HepG2 (cell line): ENCODE measurements around the gene CYP27A1. TPM values are rescaled to one million over a fixed set of nuclear protein-coding genes. Genes with fewer than 3 reads are reported as not detected.

Experiments used
- ATF6 ChIP-seq: sonication (generic); formaldehyde crosslinking; conservative IDR thresholded peaks from 2 replicates; pipeline ENCODE4 v1.4.0; 2020; ENCODE audit warnings: missing genetic modification reagents
- ATF7 ChIP-seq, 2 experiments: fragments of 450-650 bp in 1 of 2; sonication (generic) in 1 of 2; formaldehyde crosslinking in 1 of 2; IDR thresholded peaks; 2 replicates each; pipeline versions ENCODE4 v1.4.0 to v1.6.1; 2016 to 2020; ENCODE audit warnings: antibody characterized with exemption in 1 of 2, mild to moderate bottlenecking in 1 of 2, missing genetic modification reagents in 1 of 2
- BCL6 ChIP-seq: IDR thresholded peaks from 2 replicates; pipeline ENCODE4 v1.6.1; 2016; ENCODE audit warnings: missing genetic modification reagents, missing compliant biosample characterization
- BORCS8-MEF2B ChIP-seq: sonication (generic); formaldehyde crosslinking; IDR thresholded peaks from 2 replicates; pipeline ENCODE4 v1.8.0; 2022; ENCODE audit warnings: mild to moderate bottlenecking, missing genetic modification reagents
- CCAR2 ChIP-seq: fragments of 200-400 bp; formaldehyde crosslinking; optimal IDR thresholded peaks from 2 replicates; pipeline ENCODE3; 2018; ENCODE audit warnings: low read depth, mild to moderate bottlenecking, low read length, moderate library complexity
- IRX3 ChIP-seq: sonication (generic); formaldehyde crosslinking; IDR thresholded peaks from 2 replicates; pipeline ENCODE4 v1.8.1; 2023; ENCODE audit warnings: mild to moderate bottlenecking, low read depth, missing genetic modification reagents, borderline replicate concordance
- MTF2 ChIP-seq: sonication (generic); formaldehyde crosslinking; IDR thresholded peaks from 2 replicates; pipeline ENCODE4 v1.5.0; 2020; ENCODE audit warnings: missing genetic modification reagents, borderline replicate concordance
- MYC ChIP-seq: sonication (generic); formaldehyde crosslinking; IDR thresholded peaks from 2 replicates; pipeline ENCODE4 v1.9.0; 2021; ENCODE audit warnings: missing genetic modification reagents, borderline replicate concordance
- NCOA1 ChIP-seq: sonication (generic); formaldehyde crosslinking; IDR thresholded peaks from 2 replicates; pipeline ENCODE4 v1.9.0; 2021; ENCODE audit warnings: missing genetic modification reagents
- NR2F6 ChIP-seq, 2 experiments: IDR thresholded peaks; 2 replicates each; pipeline ENCODE4 v1.6.1; 2016; ENCODE audit warnings: antibody characterized with exemption in 1 of 2, mild to moderate bottlenecking in 1 of 2
- PHB2 ChIP-seq: fragments of 450-650 bp; IDR thresholded peaks from 2 replicates; pipeline ENCODE4 v1.6.1; 2018; ENCODE audit not compliant: partially characterized antibody
- ZNF264 ChIP-seq: sonication (generic); formaldehyde crosslinking; IDR thresholded peaks from 2 replicates; pipeline ENCODE4 v1.4.0; 2020; ENCODE audit warnings: missing genetic modification reagents
- ZNF557 ChIP-seq: sonication (generic); formaldehyde crosslinking; IDR thresholded peaks from 2 replicates; pipeline ENCODE4 v1.4.0; 2020; ENCODE audit warnings: missing genetic modification reagents
- ZNF770 ChIP-seq: sonication (generic); formaldehyde crosslinking; IDR thresholded peaks from 2 replicates; pipeline ENCODE4 v1.5.0; 2020; ENCODE audit warnings: mild to moderate bottlenecking, missing genetic modification reagents
- ZNF816 ChIP-seq: sonication (generic); formaldehyde crosslinking; IDR thresholded peaks from 2 replicates; pipeline ENCODE4 v1.8.0; 2022; ENCODE audit warnings: missing genetic modification reagents, mild to moderate bottlenecking, borderline replicate concordance
- ZNF850 ChIP-seq: sonication (generic); formaldehyde crosslinking; conservative IDR thresholded peaks from 2 replicates; pipeline ENCODE4 v1.9.0; 2021; ENCODE audit warnings: mild to moderate bottlenecking, missing genetic modification reagents
- ZNF883 ChIP-seq: sonication (generic); formaldehyde crosslinking; IDR thresholded peaks from 2 replicates; pipeline ENCODE4 v1.5.1; 2020; ENCODE audit warnings: mild to moderate bottlenecking, missing genetic modification reagents; ENCODE audit errors: not compliant biosample characterization
- polyA plus RNA-seq, 8 experiments: library from polyadenylated mRNA; depleted of rRNA in 3 of 8; stranded (reverse) in 7 of 8; unstranded in 1 of 8; fragments of >200 nt; fragmentation: Illumina TruSeq in 4 of 8; extraction: Trizol in 4 of 8; gene quantifications; 2 replicates each; pipeline versions ENCODE4 v1.2.1 to v1.2.3, GENCODE V29; 2011 to 2016; ENCODE audit warnings: low read depth in 4 of 8, missing spikeins in 1 of 8, mixed read lengths in 1 of 8; ENCODE audit not compliant: insufficient read depth in 1 of 8
- total RNA-seq, 5 experiments: library from RNA; depleted of rRNA; stranded (reverse); fragments of >200 nt; fragmentation: Illumina TruSeq; extraction: Trizol; gene quantifications; 2 replicates each; pipeline ENCODE4 v1.2.3, GENCODE V29; 2016; ENCODE audit warnings: low read depth in 1 of 5
- TF ChIP-seq, protein P1 (sequence below): sonication (generic); formaldehyde crosslinking; IDR thresholded peaks from 2 replicates; pipeline ENCODE4 v1.4.0; 2020; ENCODE audit warnings: mild to moderate bottlenecking, missing genetic modification reagents, borderline replicate concordance
- TF ChIP-seq, protein P2 (sequence below): IDR thresholded peaks from 2 replicates; pipeline ENCODE4 v1.6.1; 2016; ENCODE audit warnings: missing genetic modification reagents, missing compliant biosample characterization
- TF ChIP-seq, protein P3 (sequence below): IDR thresholded peaks from 2 replicates; pipeline ENCODE4 v1.6.1; 2016; ENCODE audit warnings: low read depth

Gene CYP27A1
- total and polyA plus RNA-seq, 2 of the 13 experiments (the other 11 are each of a cell fraction or from before 2014, with no cell fraction given) = 157 to 266 TPM

- TF ChIP-seq ATF6 (CRISPR knock-in tag) = no peak
- peak; percentile 98 for TF ChIP-seq NR2F6 (IDR thresholded peaks at IDR 0.05)
- TF ChIP-seq NR2F6 (CRISPR knock-in tag; IDR thresholded peaks at IDR 0.05) = peak; percentile 98
- no peak for TF ChIP-seq ZNF883 (CRISPR knock-in tag)
- TF ChIP-seq, protein P1, sequence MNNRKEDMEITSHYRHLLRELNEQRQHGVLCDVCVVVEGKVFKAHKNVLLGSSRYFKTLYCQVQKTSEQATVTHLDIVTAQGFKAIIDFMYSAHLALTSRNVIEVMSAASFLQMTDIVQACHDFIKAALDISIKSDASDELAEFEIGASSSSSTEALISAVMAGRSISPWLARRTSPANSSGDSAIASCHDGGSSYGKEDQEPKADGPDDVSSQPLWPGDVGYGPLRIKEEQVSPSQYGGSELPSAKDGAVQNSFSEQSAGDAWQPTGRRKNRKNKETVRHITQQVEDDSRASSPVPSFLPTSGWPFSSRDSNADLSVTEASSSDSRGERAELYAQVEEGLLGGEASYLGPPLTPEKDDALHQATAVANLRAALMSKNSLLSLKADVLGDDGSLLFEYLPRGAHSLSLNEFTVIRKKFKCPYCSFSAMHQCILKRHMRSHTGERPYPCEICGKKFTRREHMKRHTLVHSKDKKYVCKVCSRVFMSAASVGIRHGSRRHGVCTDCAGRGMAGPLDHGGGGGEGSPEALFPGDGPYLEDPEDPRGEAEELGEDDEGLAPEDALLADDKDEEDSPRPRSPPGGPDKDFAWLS (CRISPR knock-in tag) = 0 out of 2 replicates have a peak, but pooled peaks have one; percentile 67
- TF ChIP-seq NCOA1 (CRISPR knock-in tag) = peak; percentile 99
- TF ChIP-seq ATF7 (IDR thresholded peaks at IDR 0.05) = peak; percentile 38
- peak; percentile 85; the same call in 1 of the 2 replicates for TF ChIP-seq ATF7 (CRISPR knock-in tag; IDR thresholded peaks at IDR 0.05)
- no peak for TF ChIP-seq MTF2 (CRISPR knock-in tag)
- TF ChIP-seq ZNF264 (CRISPR knock-in tag) = peak; percentile 98
- 0 out of 2 replicates have a peak, but pooled peaks have one; percentile 23 for TF ChIP-seq IRX3 (CRISPR knock-in tag)
- peak; percentile 62 for TF ChIP-seq ZNF770
- peak; percentile 85; the same call in 1 of the 2 replicates for TF ChIP-seq ZNF557 (CRISPR knock-in tag)
- TF ChIP-seq PHB2 = no peak
- TF ChIP-seq CCAR2 = no peak
- TF ChIP-seq, protein P2, sequence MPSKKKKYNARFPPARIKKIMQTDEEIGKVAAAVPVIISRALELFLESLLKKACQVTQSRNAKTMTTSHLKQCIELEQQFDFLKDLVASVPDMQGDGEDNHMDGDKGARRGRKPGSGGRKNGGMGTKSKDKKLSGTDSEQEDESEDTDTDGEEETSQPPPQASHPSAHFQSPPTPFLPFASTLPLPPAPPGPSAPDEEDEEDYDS = peak; percentile 79
- TF ChIP-seq ZNF816 = peak; percentile 82; the same call in 1 of the 2 replicates
- TF ChIP-seq MYC (CRISPR knock-in tag) = peak; percentile 77
- TF ChIP-seq ZNF850 (CRISPR knock-in tag) = no peak
- TF ChIP-seq BORCS8-MEF2B (CRISPR knock-in tag) = peak; percentile 61; the same call in 1 of the 2 replicates
- peak; percentile 96 for TF ChIP-seq BCL6 (CRISPR knock-in tag)
- TF ChIP-seq, protein P3, sequence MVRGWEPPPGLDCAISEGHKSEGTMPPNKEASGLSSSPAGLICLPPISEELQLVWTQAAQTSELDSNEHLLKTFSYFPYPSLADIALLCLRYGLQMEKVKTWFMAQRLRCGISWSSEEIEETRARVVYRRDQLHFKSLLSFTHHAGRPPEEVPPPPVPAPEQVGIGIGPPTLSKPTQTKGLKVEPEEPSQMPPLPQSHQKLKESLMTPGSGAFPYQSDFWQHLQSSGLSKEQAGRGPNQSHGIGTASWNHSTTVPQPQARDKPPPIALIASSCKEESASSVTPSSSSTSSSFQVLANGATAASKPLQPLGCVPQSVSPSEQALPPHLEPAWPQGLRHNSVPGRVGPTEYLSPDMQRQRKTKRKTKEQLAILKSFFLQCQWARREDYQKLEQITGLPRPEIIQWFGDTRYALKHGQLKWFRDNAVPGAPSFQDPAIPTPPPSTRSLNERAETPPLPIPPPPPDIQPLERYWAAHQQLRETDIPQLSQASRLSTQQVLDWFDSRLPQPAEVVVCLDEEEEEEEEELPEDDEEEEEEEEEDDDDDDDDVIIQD (CRISPR knock-in tag) = peak; percentile 93
These were observed 26.2 kb upstream of the CYP27A1 start (continued) for GRCh38 chr2:218755567-218756404.
